ENCODE measurements around the gene OSBPL1A.

- no peak for TF ChIP-seq CTCF (IDR thresholded peaks at IDR 0.05)
- no peak for TF ChIP-seq POLR2A (IDR thresholded peaks at IDR 0.05)
Observed at GRCh38 chr18:24321071-24321470, 76.6 kb downstream of the OSBPL1A start.

Data from right lobe of liver (tissue), 4 donors.